Measurements from ENCODE around the gene KNDC1. TPM values are rescaled to one million over a fixed set of nuclear protein-coding genes. Genes with fewer than 3 reads are reported as not detected.

KNDC1 gene
- total and polyA plus RNA-seq, 2 experiments from 2014 or later = 1.8 to 16.0 TPM

DNA sequence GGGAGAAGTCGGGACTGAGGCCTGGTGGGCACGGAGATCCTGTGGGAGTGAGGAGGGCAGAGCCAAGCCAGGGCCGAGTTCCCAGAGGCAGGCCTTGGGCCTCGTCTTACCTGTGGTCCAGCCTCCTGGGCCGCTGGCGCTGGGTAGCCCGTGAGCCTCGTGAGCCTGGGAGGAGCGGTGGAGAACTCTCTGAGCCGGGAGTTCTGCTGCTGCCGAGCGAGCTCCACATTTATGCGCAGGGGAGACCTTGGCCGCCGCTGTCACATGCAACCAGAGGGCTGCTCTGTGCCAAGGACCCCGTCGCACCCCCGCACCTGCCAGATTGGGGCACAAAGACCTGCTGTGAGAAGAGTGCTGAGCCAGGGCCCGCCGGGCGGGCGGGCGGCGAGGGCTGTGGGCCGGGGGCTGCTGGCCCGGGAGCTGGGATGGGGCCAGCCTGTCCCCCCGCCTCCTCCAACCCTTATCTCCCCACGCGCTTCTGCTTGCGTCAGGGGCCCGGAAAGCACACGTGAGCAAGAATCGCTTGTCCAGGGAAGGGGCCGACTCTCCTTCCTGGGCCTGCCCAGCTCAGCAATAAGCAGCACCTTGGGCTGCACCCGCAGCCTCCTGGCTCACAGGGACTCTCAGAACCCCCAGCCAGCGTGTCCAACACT, 87.8 kb downstream of the KNDC1 start:
- Mint-ChIP-seq H3K9me3 (no peaks in the 10 kb centered on the region), H3K36me3 (ENCODE audit: low read depth) (no peaks in the 10 kb centered on the region), H3K27me3 (ENCODE audit: insufficient read depth, low read depth, poor library complexity) (peaks cover 18% of the 10 kb centered on the region), H3K4me1 (peaks cover 19% of the 10 kb centered on the region), H3K27ac (no peak overlapping the region), H3K4me3 (no peak overlapping the region)
- Histone ChIP-seq H3K9me2 (ENCODE audit: insufficient read depth) (no peaks in the 10 kb centered on the region), H3K27me3 (ENCODE audit: insufficient read depth) (no peaks in the 10 kb centered on the region), H3K4me3 (no peak overlapping the region), H2AFZ (peak overlapping the region; percentile 52; the same call in 1 of the 2 replicates), H3K27ac (ENCODE audit: low read depth) (no peak overlapping the region), H3K4me2 (no peak overlapping the region; the same call in 1 of the 2 replicates), H3K79me2 (replicated peaks; ENCODE audit: insufficient read depth) (no peaks in the 10 kb centered on the region), H4K20me1 (replicated peaks; ENCODE audit: insufficient read depth) (no peaks in the 10 kb centered on the region), H3F3A (replicated peaks; ENCODE audit: low read depth) (no peaks in the 10 kb centered on the region), H3K36me3 (ENCODE audit: insufficient read depth) (no peaks in the 10 kb centered on the region), H3K4me1 (ENCODE audit: insufficient read depth) (peaks cover 11% of the 10 kb centered on the region; the same call in 1 of the 2 replicates)
- ATAC-seq (peak; percentile 21), DNase-seq (ENCODE audit: low spot score) (no peak)
- TF ChIP-seq POLR2AphosphoS5 (IDR thresholded peaks at IDR 0.05; ENCODE audit: low read depth) (no peak), STAT1 (IDR thresholded peaks at IDR 0.05; ENCODE audit: unreplicated experiment) (no peak), EZH2phosphoT487 (IDR thresholded peaks at IDR 0.05; ENCODE audit: unreplicated experiment) (no peak), ZNF331 (CRISPR knock-in tag; IDR thresholded peaks at IDR 0.05; ENCODE audit: low read depth) (no peak), EZH2 (IDR thresholded peaks at IDR 0.05; ENCODE audit: low read depth, unreplicated experiment) (no peak), CREB1 (CRISPR knock-in tag; IDR thresholded peaks at IDR 0.05; ENCODE audit: low read depth) (no peak)
- TF ChIP-seq, protein P1, sequence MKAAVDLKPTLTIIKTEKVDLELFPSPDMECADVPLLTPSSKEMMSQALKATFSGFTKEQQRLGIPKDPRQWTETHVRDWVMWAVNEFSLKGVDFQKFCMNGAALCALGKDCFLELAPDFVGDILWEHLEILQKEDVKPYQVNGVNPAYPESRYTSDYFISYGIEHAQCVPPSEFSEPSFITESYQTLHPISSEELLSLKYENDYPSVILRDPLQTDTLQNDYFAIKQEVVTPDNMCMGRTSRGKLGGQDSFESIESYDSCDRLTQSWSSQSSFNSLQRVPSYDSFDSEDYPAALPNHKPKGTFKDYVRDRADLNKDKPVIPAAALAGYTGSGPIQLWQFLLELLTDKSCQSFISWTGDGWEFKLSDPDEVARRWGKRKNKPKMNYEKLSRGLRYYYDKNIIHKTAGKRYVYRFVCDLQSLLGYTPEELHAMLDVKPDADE (IDR thresholded peaks at IDR 0.05) = no peak
- TF ChIP-seq, protein P2, sequence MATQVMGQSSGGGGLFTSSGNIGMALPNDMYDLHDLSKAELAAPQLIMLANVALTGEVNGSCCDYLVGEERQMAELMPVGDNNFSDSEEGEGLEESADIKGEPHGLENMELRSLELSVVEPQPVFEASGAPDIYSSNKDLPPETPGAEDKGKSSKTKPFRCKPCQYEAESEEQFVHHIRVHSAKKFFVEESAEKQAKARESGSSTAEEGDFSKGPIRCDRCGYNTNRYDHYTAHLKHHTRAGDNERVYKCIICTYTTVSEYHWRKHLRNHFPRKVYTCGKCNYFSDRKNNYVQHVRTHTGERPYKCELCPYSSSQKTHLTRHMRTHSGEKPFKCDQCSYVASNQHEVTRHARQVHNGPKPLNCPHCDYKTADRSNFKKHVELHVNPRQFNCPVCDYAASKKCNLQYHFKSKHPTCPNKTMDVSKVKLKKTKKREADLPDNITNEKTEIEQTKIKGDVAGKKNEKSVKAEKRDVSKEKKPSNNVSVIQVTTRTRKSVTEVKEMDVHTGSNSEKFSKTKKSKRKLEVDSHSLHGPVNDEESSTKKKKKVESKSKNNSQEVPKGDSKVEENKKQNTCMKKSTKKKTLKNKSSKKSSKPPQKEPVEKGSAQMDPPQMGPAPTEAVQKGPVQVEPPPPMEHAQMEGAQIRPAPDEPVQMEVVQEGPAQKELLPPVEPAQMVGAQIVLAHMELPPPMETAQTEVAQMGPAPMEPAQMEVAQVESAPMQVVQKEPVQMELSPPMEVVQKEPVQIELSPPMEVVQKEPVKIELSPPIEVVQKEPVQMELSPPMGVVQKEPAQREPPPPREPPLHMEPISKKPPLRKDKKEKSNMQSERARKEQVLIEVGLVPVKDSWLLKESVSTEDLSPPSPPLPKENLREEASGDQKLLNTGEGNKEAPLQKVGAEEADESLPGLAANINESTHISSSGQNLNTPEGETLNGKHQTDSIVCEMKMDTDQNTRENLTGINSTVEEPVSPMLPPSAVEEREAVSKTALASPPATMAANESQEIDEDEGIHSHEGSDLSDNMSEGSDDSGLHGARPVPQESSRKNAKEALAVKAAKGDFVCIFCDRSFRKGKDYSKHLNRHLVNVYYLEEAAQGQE (IDR thresholded peaks at IDR 0.05; ENCODE audit: unreplicated experiment) = no peak

DNA sequence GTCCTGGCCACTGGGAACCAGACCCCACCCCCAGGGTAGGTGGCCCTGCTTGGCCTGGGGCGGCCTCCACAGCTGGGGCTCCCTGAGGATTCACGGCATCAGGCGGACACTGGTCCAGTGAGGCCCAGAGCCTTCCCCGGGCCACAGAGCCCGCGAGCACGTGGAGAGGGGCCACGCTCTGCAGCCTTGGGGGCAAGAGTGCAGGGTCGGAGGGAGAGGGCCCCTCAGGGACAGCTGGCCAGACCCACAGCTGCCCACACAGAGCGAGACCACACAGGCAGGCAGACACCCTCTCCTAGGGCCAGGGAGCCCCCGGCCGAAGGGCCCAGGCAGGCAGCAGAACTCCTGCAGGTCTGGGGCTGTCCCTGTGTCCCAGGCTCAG, 88.3 kb downstream of the KNDC1 start:
- DNase-seq (ENCODE audit: low spot score) (no peak), ATAC-seq (no peak)
- no peak for TF ChIP-seq STAT1 (IDR thresholded peaks at IDR 0.05; ENCODE audit: unreplicated experiment)
- TF ChIP-seq EZH2phosphoT487 (IDR thresholded peaks at IDR 0.05; ENCODE audit: unreplicated experiment) = no peak
- TF ChIP-seq, protein P3, sequence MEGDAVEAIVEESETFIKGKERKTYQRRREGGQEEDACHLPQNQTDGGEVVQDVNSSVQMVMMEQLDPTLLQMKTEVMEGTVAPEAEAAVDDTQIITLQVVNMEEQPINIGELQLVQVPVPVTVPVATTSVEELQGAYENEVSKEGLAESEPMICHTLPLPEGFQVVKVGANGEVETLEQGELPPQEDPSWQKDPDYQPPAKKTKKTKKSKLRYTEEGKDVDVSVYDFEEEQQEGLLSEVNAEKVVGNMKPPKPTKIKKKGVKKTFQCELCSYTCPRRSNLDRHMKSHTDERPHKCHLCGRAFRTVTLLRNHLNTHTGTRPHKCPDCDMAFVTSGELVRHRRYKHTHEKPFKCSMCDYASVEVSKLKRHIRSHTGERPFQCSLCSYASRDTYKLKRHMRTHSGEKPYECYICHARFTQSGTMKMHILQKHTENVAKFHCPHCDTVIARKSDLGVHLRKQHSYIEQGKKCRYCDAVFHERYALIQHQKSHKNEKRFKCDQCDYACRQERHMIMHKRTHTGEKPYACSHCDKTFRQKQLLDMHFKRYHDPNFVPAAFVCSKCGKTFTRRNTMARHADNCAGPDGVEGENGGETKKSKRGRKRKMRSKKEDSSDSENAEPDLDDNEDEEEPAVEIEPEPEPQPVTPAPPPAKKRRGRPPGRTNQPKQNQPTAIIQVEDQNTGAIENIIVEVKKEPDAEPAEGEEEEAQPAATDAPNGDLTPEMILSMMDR (conservative IDR thresholded peaks at IDR 0.05; ENCODE audit: low read depth in 2 of 2) = no peak
- TF ChIP-seq, protein P2 (IDR thresholded peaks at IDR 0.05; ENCODE audit: unreplicated experiment) = no peak
- no peak for TF ChIP-seq JUNB (IDR thresholded peaks at IDR 0.05; ENCODE audit: unreplicated experiment)
- Histone ChIP-seq H3K9me2 (ENCODE audit: insufficient read depth) (no peaks in the 10 kb centered on the region), H2AFZ (no peak overlapping the region), H3K27ac (ENCODE audit: low read depth) (no peak overlapping the region), H3K4me2 (no peak overlapping the region), H3K27me3 (ENCODE audit: insufficient read depth) (no peaks in the 10 kb centered on the region), H3K36me3 (ENCODE audit: insufficient read depth) (no peaks in the 10 kb centered on the region), H3K4me1 (ENCODE audit: insufficient read depth) (peaks cover 11% of the 10 kb centered on the region; the same call in 1 of the 2 replicates), H3K79me2 (replicated peaks; ENCODE audit: insufficient read depth) (no peaks in the 10 kb centered on the region), H3K4me3 (no peak overlapping the region), H3F3A (replicated peaks; ENCODE audit: low read depth) (no peaks in the 10 kb centered on the region), H4K20me1 (replicated peaks; ENCODE audit: insufficient read depth) (no peaks in the 10 kb centered on the region)
- Mint-ChIP-seq H3K9me3 (no peaks in the 10 kb centered on the region), H3K36me3 (ENCODE audit: low read depth) (no peaks in the 10 kb centered on the region), H3K4me1 (peaks cover 17% of the 10 kb centered on the region), H3K27ac (no peak overlapping the region), H3K4me3 (no peak overlapping the region), H3K27me3 (ENCODE audit: insufficient read depth, low read depth, poor library complexity) (peaks cover 17% of the 10 kb centered on the region)

Data from GM23338 (cell line).